Panc1 (cell line): ENCODE results near the gene ARHGEF38. TPM values are rescaled to one million over a fixed set of nuclear protein-coding genes. Genes with fewer than 3 reads are reported as not detected.

Experiments
- ATAC-seq: fragments of 200-7000 bp; cut with Tn5 transposase; 2 replicates; pipeline ENCODE4 v1.9.1; 2020; ENCODE audit warnings: mild to moderate bottlenecking, moderate library complexity
- BruUV-seq: library from RNA; stranded (reverse); fragments of 400-500 nt; replicated peaks from 2 replicates; lab custom pipeline; 2021; lab: Mats Ljungman, UMichigan
- CTCF ChIA-PET: fragments of 300-600 bp; sonication (Branson Sonifier 250); formaldehyde crosslinking; loops from one replicate; lab custom pipeline; 2022; ENCODE audit warnings: antibody characterized with exemption; lab: Charles Lee
- POLR2A ChIA-PET: fragments of 300-600 bp; sonication (Branson Sonifier 250); formaldehyde crosslinking; loops from one replicate; lab custom pipeline; 2022; ENCODE audit warnings: antibody characterized with exemption; lab: Charles Lee
- DNase-seq: peaks from one replicate; pipeline ENCODE4 v3.0.0-alpha.2; 2010; ENCODE audit warnings: low read depth, low spot score
- H3K27ac ChIP-seq: 2 replicates; pipeline ENCODE4 v1.5.1; 2011; ENCODE audit warnings: mild to moderate bottlenecking, low read length, inconsistent platforms
- H3K27me3 ChIP-seq: fragments of 200-500 bp; sonication (Bioruptor generic); 2 replicates; pipeline ENCODE4 v1.6.0; 2014; ENCODE audit warnings: low read length, inconsistent platforms; ENCODE audit not compliant: control insufficient read depth, insufficient read depth
- H3K36me3 ChIP-seq: fragments of 200-500 bp; sonication (Bioruptor generic); 2 replicates; pipeline ENCODE4 v1.5.1; 2014; ENCODE audit warnings: inconsistent platforms, mild to moderate bottlenecking, low read length, moderate library complexity; ENCODE audit not compliant: control insufficient read depth, insufficient read depth
- H3K4me1 ChIP-seq: 2 replicates; pipeline ENCODE4 v1.5.1; 2011; ENCODE audit warnings: inconsistent platforms, mild to moderate bottlenecking, low read length, moderate library complexity; ENCODE audit not compliant: control insufficient read depth, insufficient read depth
- H3K4me3 ChIP-seq, 2 experiments: 2 replicates each; pipeline ENCODE4 v1.5.1; 2011 to 2012; ENCODE audit warnings: low read depth in 2 of 2, low read length in 2 of 2, mild to moderate bottlenecking in 2 of 2, inconsistent platforms in 1 of 2, moderate library complexity in 1 of 2
- H3K9me3 ChIP-seq: fragments of 200-500 bp; sonication (Bioruptor generic); 2 replicates; pipeline ENCODE4 v1.5.1; 2014; ENCODE audit warnings: low read depth, mild to moderate bottlenecking, inconsistent platforms, low read length, moderate library complexity; ENCODE audit not compliant: control insufficient read depth, insufficient read depth
- POLR2AphosphoS5 ChIP-seq: IDR thresholded peaks from 2 replicates; pipeline ENCODE4 v1.6.1; 2012; ENCODE audit warnings: mild to moderate bottlenecking, low read depth, low read length, moderate library complexity
- SIN3A ChIP-seq: IDR thresholded peaks from 2 replicates; pipeline ENCODE4 v1.6.1; 2012; ENCODE audit warnings: low read depth, mild to moderate bottlenecking, low read length, moderate library complexity, borderline replicate concordance; ENCODE audit not compliant: insufficient read depth
- TCF7L2 ChIP-seq: IDR thresholded peaks from 2 replicates; pipeline ENCODE4 v1.6.1; 2011; ENCODE audit warnings: mild to moderate bottlenecking, low read depth, low read length, inconsistent platforms
- in situ Hi-C: cut with HindIII; loops from 2 replicates; pipeline ENCODE4 v1.10.0; 2016; ENCODE audit warnings: low sequenced_read_pairs, low pct_unique_long_range_greater_than_20kb
- intact Hi-C: fragments of 100-400 bp; cut with micrococcal nuclease; formaldehyde crosslinking; loops from one replicate; pipeline ENCODE4 v1.10.0; 2022; ENCODE audit not compliant: unreplicated experiment
- total RNA-seq: library from RNA; stranded (reverse); gene quantifications from one replicate; pipeline ENCODE4 v1.2.1, GENCODE V29; 2021; ENCODE audit not compliant: unreplicated experiment
- TF ChIP-seq, protein P1 (sequence below), 2 experiments: IDR thresholded peaks; 2 replicates each; pipeline ENCODE4 v1.6.1; 2011 to 2012; ENCODE audit warnings: low read depth in 2 of 2, control low read depth in 1 of 2, low read length in 1 of 2, mild to moderate bottlenecking in 1 of 2, moderate library complexity in 1 of 2; ENCODE audit not compliant: insufficient read depth in 1 of 2
- TF ChIP-seq, protein P2 (sequence below): fragments of 450-650 bp; IDR thresholded peaks from 2 replicates; pipeline ENCODE4 v1.5.1; 2017; ENCODE audit warnings: mild to moderate bottlenecking

The ARHGEF38 gene
- total RNA-seq, 1 experiment from 2014 or later = not detected

DNA sequence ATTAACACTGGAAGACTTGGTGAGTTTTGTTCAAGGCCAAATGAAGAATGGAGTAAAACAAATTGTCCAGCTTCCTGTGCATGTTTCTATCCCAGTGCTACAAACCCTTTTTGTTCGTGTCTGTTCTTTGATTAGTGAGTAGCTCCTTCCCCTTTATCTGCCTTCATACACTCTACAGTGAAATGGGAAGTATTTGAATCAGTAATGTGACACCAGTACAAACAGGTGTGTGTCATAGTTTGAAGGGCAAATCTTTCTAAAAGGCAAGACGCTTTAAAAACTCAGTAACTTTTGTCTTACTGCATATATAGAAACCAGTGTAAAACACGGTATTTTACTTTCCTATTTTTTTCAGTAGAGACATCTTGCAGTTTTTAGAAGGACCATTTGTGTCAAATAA, 5.9 kb downstream of the ARHGEF38 start:
- H3K4me3 ChIP-seq = no peak overlapping the region
- ATAC-seq (no peak), DNase-seq (no peak)
- intact Hi-C loops = no loop called here
- no peaks in the 10 kb centered on the region for H3K9me3 ChIP-seq
- ChIA-PET CTCF (no interaction called here), POLR2A (no interaction called here)
- no peak overlapping the region for H3K27ac ChIP-seq
- BruUV-seq = no TSS peak
- H3K27me3 ChIP-seq = no peaks in the 10 kb centered on the region
- no peaks in the 10 kb centered on the region for H3K4me1 ChIP-seq
- H3K36me3 ChIP-seq = no peaks in the 10 kb centered on the region
- in situ Hi-C loops = no loop called here
- no peak for TF ChIP-seq POLR2AphosphoS5
- TF ChIP-seq, protein P1, sequence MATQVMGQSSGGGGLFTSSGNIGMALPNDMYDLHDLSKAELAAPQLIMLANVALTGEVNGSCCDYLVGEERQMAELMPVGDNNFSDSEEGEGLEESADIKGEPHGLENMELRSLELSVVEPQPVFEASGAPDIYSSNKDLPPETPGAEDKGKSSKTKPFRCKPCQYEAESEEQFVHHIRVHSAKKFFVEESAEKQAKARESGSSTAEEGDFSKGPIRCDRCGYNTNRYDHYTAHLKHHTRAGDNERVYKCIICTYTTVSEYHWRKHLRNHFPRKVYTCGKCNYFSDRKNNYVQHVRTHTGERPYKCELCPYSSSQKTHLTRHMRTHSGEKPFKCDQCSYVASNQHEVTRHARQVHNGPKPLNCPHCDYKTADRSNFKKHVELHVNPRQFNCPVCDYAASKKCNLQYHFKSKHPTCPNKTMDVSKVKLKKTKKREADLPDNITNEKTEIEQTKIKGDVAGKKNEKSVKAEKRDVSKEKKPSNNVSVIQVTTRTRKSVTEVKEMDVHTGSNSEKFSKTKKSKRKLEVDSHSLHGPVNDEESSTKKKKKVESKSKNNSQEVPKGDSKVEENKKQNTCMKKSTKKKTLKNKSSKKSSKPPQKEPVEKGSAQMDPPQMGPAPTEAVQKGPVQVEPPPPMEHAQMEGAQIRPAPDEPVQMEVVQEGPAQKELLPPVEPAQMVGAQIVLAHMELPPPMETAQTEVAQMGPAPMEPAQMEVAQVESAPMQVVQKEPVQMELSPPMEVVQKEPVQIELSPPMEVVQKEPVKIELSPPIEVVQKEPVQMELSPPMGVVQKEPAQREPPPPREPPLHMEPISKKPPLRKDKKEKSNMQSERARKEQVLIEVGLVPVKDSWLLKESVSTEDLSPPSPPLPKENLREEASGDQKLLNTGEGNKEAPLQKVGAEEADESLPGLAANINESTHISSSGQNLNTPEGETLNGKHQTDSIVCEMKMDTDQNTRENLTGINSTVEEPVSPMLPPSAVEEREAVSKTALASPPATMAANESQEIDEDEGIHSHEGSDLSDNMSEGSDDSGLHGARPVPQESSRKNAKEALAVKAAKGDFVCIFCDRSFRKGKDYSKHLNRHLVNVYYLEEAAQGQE (IDR thresholded peaks at IDR 0.05; ENCODE audit: insufficient read depth in 1 of 2, low read depth in 2 of 2, low read length in 1 of 2) = no peak
- TF ChIP-seq TCF7L2 = no peak
- TF ChIP-seq, protein P2, sequence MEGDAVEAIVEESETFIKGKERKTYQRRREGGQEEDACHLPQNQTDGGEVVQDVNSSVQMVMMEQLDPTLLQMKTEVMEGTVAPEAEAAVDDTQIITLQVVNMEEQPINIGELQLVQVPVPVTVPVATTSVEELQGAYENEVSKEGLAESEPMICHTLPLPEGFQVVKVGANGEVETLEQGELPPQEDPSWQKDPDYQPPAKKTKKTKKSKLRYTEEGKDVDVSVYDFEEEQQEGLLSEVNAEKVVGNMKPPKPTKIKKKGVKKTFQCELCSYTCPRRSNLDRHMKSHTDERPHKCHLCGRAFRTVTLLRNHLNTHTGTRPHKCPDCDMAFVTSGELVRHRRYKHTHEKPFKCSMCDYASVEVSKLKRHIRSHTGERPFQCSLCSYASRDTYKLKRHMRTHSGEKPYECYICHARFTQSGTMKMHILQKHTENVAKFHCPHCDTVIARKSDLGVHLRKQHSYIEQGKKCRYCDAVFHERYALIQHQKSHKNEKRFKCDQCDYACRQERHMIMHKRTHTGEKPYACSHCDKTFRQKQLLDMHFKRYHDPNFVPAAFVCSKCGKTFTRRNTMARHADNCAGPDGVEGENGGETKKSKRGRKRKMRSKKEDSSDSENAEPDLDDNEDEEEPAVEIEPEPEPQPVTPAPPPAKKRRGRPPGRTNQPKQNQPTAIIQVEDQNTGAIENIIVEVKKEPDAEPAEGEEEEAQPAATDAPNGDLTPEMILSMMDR = no peak
- TF ChIP-seq SIN3A = no peak

DNA sequence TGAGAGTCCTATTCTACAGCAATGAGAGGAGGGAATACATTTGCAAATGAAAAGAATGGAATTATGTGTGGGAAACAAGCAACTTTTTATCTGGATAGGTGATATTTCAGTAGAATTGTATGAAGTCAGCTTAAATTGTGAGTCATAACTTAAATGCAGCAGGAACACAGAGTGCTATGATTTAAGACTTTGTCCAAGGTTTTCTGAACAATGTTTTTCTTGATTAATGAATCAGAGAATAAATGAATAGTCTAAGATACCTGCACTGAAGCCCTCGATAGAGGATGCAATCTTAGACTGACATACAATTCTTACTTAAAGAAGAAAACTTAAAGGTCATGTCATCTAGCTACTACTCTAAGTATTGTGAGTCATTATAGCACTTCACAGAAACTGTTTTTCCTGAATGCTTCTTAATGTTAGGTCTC, 8.0 kb downstream of the ARHGEF38 start:
- Histone ChIP-seq H3K4me3 (no peak overlapping the region), H3K27me3 (no peaks in the 10 kb centered on the region), H3K36me3 (no peaks in the 10 kb centered on the region), H3K4me1 (no peaks in the 10 kb centered on the region), H3K27ac (no peak overlapping the region), H3K9me3 (no peaks in the 10 kb centered on the region)
- TF ChIP-seq TCF7L2 (no peak), SIN3A (no peak), POLR2AphosphoS5 (no peak)
- TF ChIP-seq, protein P2 = no peak
- TF ChIP-seq, protein P1 (IDR thresholded peaks at IDR 0.05; ENCODE audit: insufficient read depth in 1 of 2, low read depth in 2 of 2, low read length in 1 of 2) = no peak
- CTCF ChIA-PET = no interaction called here
- intact Hi-C loops (no loop called here), in situ Hi-C loops (no loop called here)
- DNase-seq = no peak
- no peak for ATAC-seq
- POLR2A ChIA-PET = no interaction called here
- BruUV-seq = no TSS peak
